Activated T-cell treated with anti-CD3 and anti-CD28 coated beads, Interleukin-2, amount 50 U/mL, for 1 hour (primary cell): Measurements from ENCODE around the gene SHC3.

ENCODE experiments used
- DNase-seq: peaks from one replicate; pipeline ENCODE4 v3.0.0-alpha.2; 2020

Gene SHC3

GRCh38 chr9:89183146-89183545 is 4.5 kb upstream of the SHC3 start:
- DNase-seq, result no peak

GRCh38 chr9:89182369-89182768 is 3.8 kb upstream of the SHC3 start:
- DNase-seq, result no peak

- no peak for DNase-seq
These were observed 1.5 kb upstream of the SHC3 start for GRCh38 chr9:89179895-89180734.

GRCh38 chr9:89179540-89179894 is 899 bp upstream of the SHC3 start:
- no peak for DNase-seq

GRCh38 chr9:89178830-89179539 is 367 bp upstream of the SHC3 start:
- no peak for DNase-seq

GRCh38 chr9:89177012-89177943 is 1.3 kb downstream of the SHC3 start:
- no peak for DNase-seq

- DNase-seq, result no peak
These were observed 2.8 kb downstream of the SHC3 start for GRCh38 chr9:89175828-89176261.

- no peak for DNase-seq
These were observed 4.3 kb downstream of the SHC3 start for GRCh38 chr9:89174291-89174690.

GRCh38 chr9:89173072-89173471 is 5.5 kb downstream of the SHC3 start:
- DNase-seq, result no peak

- DNase-seq, result no peak
These were observed 6.2 kb downstream of the SHC3 start for GRCh38 chr9:89172398-89172797.

GRCh38 chr9:89171693-89172092 is 6.9 kb downstream of the SHC3 start:
- DNase-seq, result no peak

GRCh38 chr9:89171231-89171630 is 7.4 kb downstream of the SHC3 start:
- DNase-seq, result no peak

- DNase-seq, result no peak
These were observed 9.5 kb downstream of the SHC3 start for GRCh38 chr9:89168901-89169813.

GRCh38 chr9:89167788-89168187 is 10.8 kb downstream of the SHC3 start:
- DNase-seq, result no peak

- DNase-seq, result no peak
These were observed 11.8 kb downstream of the SHC3 start for GRCh38 chr9:89166852-89167251.

GRCh38 chr9:89165880-89166279 is 12.7 kb downstream of the SHC3 start:
- DNase-seq, result no peak

- DNase-seq, result no peak
These were observed 13.3 kb downstream of the SHC3 start for GRCh38 chr9:89165341-89165740.

GRCh38 chr9:89161221-89161620 is 17.4 kb downstream of the SHC3 start:
- DNase-seq, result no peak

GRCh38 chr9:89160806-89161205 is 17.8 kb downstream of the SHC3 start:
- no peak for DNase-seq

- DNase-seq, result no peak
These were observed 23.8 kb downstream of the SHC3 start for GRCh38 chr9:89154651-89155336.

- no peak for DNase-seq
These were observed 24.4 kb downstream of the SHC3 start for GRCh38 chr9:89154218-89154617.
